Measurements from ENCODE around the gene CDH4. TPM values are rescaled to one million over a fixed set of nuclear protein-coding genes. Genes with fewer than 3 reads are reported as not detected.

Gene CDH4
- total and polyA plus RNA-seq, 2 of the 4 experiments (the other 2 are of a cell fraction), result 1.6 to 3.5 TPM

DNA sequence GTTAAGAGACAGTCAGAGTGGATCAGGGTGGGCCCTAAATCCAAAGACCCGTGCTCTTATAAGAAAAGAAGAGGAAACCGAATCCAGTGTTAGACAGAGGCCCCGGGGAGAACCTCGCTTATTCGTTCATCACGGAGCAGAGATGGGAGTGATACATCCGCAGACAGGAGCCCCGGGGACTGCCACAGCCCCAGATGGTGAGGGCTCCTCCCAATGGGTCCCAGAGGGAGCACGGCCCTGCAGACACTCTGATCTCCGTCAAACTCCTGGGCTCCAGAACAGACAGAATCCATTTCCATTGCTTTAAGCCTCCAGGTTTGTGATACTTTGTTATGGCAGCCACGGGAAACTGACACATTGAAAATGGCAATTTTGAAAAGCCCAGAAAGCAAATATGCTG, 47.0 kb downstream of the CDH4 start:
- Histone ChIP-seq H4K8ac (ENCODE audit: low read depth in 2 of 2, low read length in 2 of 2) (no peak overlapping the region), H2AK9ac (replicated peaks; ENCODE audit: low read depth, low read length, poor library complexity) (no peak overlapping the region), H3K18ac (ENCODE audit: low read depth, low read length) (no peak overlapping the region), H3K23ac (ENCODE audit: low read depth, low read length) (no peak overlapping the region), H3K14ac (replicated peaks; ENCODE audit: low read depth, low read length) (no peak overlapping the region), H2BK15ac (ENCODE audit: low read depth, low read length) (no peak overlapping the region), H2BK5ac (ENCODE audit: low read depth, low read length, poor library complexity, severe bottlenecking) (no peak overlapping the region), H3K4ac (ENCODE audit: low read depth, low read length) (no peak overlapping the region), H3K9ac (ENCODE audit: low read depth, low read length) (no peak overlapping the region), H3K9me1 (ENCODE audit: insufficient read depth, low read length) (peaks cover 4% of the 10 kb centered on the region; the same call in 1 of the 2 replicates), H3K9me3 (ENCODE audit: control insufficient read depth, insufficient read depth, low read length) (no peaks in the 10 kb centered on the region), H3K4me1 (ENCODE audit: control insufficient read depth, insufficient read depth, low read length) (0 out of 2 replicates have a peak, but pooled peaks cover 2% of the 10 kb centered on the region), H2BK20ac (ENCODE audit: low read depth, low read length) (no peak overlapping the region), H3K56ac (ENCODE audit: extremely low read depth, insufficient read depth, low read length) (no peak overlapping the region), H2AFZ (replicated peaks; ENCODE audit: low read length, poor library complexity) (no peak overlapping the region), H3K27me3 (ENCODE audit: control insufficient read depth, insufficient read depth, low read length) (no peaks in the 10 kb centered on the region), H2AK5ac (ENCODE audit: low read depth, low read length) (no peak overlapping the region), H4K5ac (ENCODE audit: low read depth, low read length) (no peak overlapping the region), H3K4me2 (ENCODE audit: low read depth, low read length) (no peak overlapping the region), H2BK120ac (ENCODE audit: low read depth, low read length) (no peak overlapping the region), H3K27ac (ENCODE audit: insufficient read depth, low read length) (no peak overlapping the region), H4K91ac (ENCODE audit: insufficient read depth, low read depth, low read length) (no peak overlapping the region), H3K4me3 (ENCODE audit: insufficient read depth, low read depth, low read length) (no peak overlapping the region), H4K20me1 (ENCODE audit: insufficient read depth, low read length) (no peaks in the 10 kb centered on the region; the same call in 1 of the 2 replicates), H3K79me1 (ENCODE audit: low read depth in 1 of 2, low read length in 2 of 2) (peaks cover 0 to 7% of the 10 kb centered on the region in 2 experiments; a peak in 2 of 4 replicates), H3K36me3 (ENCODE audit: control insufficient read depth, insufficient read depth, low read length) (no peaks in the 10 kb centered on the region; the same call in 1 of the 2 replicates)
- 93% methylated on average over 7 of the region's 11 CpGs; no CpG with 5 or more reads in 1 of the 2 experiments for WGBS, 2 experiments (ENCODE audit: extremely low coverage in 2 of 2, insufficient read length in 1 of 2)
- no peak for ATAC-seq (ENCODE audit: low read depth)
- dilution Hi-C loops (cut with HindIII; ENCODE audit: low sequenced_read_pairs, unreplicated experiment), result no loop called here
- no peak for DNase-seq
- intact Hi-C loops (cut with micrococcal nuclease), result no loop called here
- ChIA-PET POLR2A (ENCODE audit: unreplicated experiment) (no interaction called here), CTCF (no interaction called here)
- in situ Hi-C loops (cut with MboI; ENCODE audit: low sequenced_read_pairs), result no loop called here
- TF ChIP-seq CHD1 (IDR thresholded peaks at IDR 0.05; ENCODE audit: low read depth, low read length) (no peak), POLR2A (IDR thresholded peaks at IDR 0.05; ENCODE audit: low read depth, low read length) (no peak), NFE2L2 (IDR thresholded peaks at IDR 0.05; ENCODE audit: low read depth, low read length) (no peak), MAFK (IDR thresholded peaks at IDR 0.05; ENCODE audit: low read depth, low read length) (no peak), BHLHE40 (IDR thresholded peaks at IDR 0.05; ENCODE audit: low read depth, low read length) (no peak), FOS (IDR thresholded peaks at IDR 0.05; ENCODE audit: low read depth, low read length) (no peak), CEBPB (IDR thresholded peaks at IDR 0.05; ENCODE audit: low read depth, low read length) (no peak), RFX5 (IDR thresholded peaks at IDR 0.05; ENCODE audit: low read depth, low read length) (no peak)
- TF ChIP-seq, protein P1, sequence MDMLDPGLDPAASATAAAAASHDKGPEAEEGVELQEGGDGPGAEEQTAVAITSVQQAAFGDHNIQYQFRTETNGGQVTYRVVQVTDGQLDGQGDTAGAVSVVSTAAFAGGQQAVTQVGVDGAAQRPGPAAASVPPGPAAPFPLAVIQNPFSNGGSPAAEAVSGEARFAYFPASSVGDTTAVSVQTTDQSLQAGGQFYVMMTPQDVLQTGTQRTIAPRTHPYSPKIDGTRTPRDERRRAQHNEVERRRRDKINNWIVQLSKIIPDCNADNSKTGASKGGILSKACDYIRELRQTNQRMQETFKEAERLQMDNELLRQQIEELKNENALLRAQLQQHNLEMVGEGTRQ (IDR thresholded peaks at IDR 0.05; ENCODE audit: low read depth, low read length), result no peak
- TF ChIP-seq, protein P2, sequence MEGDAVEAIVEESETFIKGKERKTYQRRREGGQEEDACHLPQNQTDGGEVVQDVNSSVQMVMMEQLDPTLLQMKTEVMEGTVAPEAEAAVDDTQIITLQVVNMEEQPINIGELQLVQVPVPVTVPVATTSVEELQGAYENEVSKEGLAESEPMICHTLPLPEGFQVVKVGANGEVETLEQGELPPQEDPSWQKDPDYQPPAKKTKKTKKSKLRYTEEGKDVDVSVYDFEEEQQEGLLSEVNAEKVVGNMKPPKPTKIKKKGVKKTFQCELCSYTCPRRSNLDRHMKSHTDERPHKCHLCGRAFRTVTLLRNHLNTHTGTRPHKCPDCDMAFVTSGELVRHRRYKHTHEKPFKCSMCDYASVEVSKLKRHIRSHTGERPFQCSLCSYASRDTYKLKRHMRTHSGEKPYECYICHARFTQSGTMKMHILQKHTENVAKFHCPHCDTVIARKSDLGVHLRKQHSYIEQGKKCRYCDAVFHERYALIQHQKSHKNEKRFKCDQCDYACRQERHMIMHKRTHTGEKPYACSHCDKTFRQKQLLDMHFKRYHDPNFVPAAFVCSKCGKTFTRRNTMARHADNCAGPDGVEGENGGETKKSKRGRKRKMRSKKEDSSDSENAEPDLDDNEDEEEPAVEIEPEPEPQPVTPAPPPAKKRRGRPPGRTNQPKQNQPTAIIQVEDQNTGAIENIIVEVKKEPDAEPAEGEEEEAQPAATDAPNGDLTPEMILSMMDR (conservative IDR thresholded peaks at IDR 0.05; ENCODE audit: low read depth, low read length), result no peak
- BruUV-seq (replicated peaks), result no TSS peak

All from IMR-90 (cell line).